B cell (primary cell): ENCODE data around the gene TSC1. TPM values are rescaled to one million over a fixed set of nuclear protein-coding genes. Genes with fewer than 3 reads are reported as not detected.

Experiments
- ATAC-seq: fragments of 200-7000 bp; cut with Tn5 transposase; one replicate; pipeline ENCODE4 v1.10.0; 2021; ENCODE audit warnings: low read depth, mild to moderate bottlenecking, moderate number of reproducible peaks, moderate library complexity
- CTCF ChIA-PET: fragments of 350-600 bp; sonication (Branson Sonifier 250); formaldehyde crosslinking; loops from one replicate; lab custom pipeline; 2021; ENCODE audit warnings: antibody characterized with exemption, inconsistent platforms; lab: Charles Lee
- POLR2A ChIA-PET: fragments of 350-600 bp; sonication (Branson Sonifier 250); formaldehyde crosslinking; loops from one replicate; lab custom pipeline; 2021; ENCODE audit warnings: antibody characterized with exemption; lab: Charles Lee
- DNase-seq: peaks from one replicate; pipeline ENCODE4 v3.0.0; 2013
- H2AFZ ChIP-seq: 2 replicates; pipeline ENCODE4 v1.6.1; 2012; ENCODE audit warnings: mild to moderate bottlenecking, low read depth, low read length; ENCODE audit not compliant: insufficient read depth, poor library complexity, severe bottlenecking
- H3K27ac ChIP-seq, 2 donors: 1 replicate in 1 of 2; 2 replicates in 1 of 2; pipeline ENCODE4 v1.5.1; 2012 to 2013; ENCODE audit warnings: low read length in 2 of 2, mild to moderate bottlenecking in 2 of 2, moderate library complexity in 1 of 2
- H3K27me3 ChIP-seq, 4 experiments: fragments of 200-600 bp in 1 of 4; sonication (generic) in 1 of 4; replicated peaks in 1 of 4; 1 replicate in 2 of 4; 2 replicates in 2 of 4; pipeline versions ENCODE4 v1.6.1 to v1.7.0; 2013 to 2016; ENCODE audit warnings: low read length in 3 of 4, mild to moderate bottlenecking in 2 of 4, mixed read lengths in 1 of 4, moderate library complexity in 1 of 4; ENCODE audit not compliant: insufficient read depth in 4 of 4, control insufficient read depth in 3 of 4; ENCODE audit errors: control extremely low read depth in 1 of 4
- H3K36me3 ChIP-seq, 2 experiments: replicated peaks in 1 of 2; 1 replicate in 1 of 2; 2 replicates in 1 of 2; pipeline versions ENCODE4 v1.6.1 to v1.7.1; 2013; ENCODE audit warnings: low read length in 1 of 2; ENCODE audit not compliant: insufficient read depth in 2 of 2, control insufficient read depth in 1 of 2; ENCODE audit errors: control extremely low read depth in 1 of 2, extremely low read depth in 1 of 2
- H3K4me1 ChIP-seq, 2 donors: fragments of 200-600 bp in 1 of 2; sonication (generic) in 1 of 2; 1 replicate in 1 of 2; 2 replicates in 1 of 2; pipeline versions ENCODE4 v1.5.1 to v1.6.1; 2013 to 2017; ENCODE audit warnings: low read length in 2 of 2; ENCODE audit not compliant: control insufficient read depth in 2 of 2, insufficient read depth in 2 of 2
- H3K4me2 ChIP-seq: replicated peaks from 2 replicates; pipeline ENCODE3; 2012; ENCODE audit warnings: mild to moderate bottlenecking, low read depth, low read length; ENCODE audit not compliant: poor library complexity, severe bottlenecking
- H3K4me3 ChIP-seq, 5 experiments: fragments of 200-600 bp in 1 of 5; sonication (generic) in 1 of 5; 1 replicate in 3 of 5; 2 replicates in 2 of 5; pipeline versions ENCODE4 v1.5.1 to v1.7.0; 2011 to 2016; ENCODE audit warnings: low read length in 4 of 5, mild to moderate bottlenecking in 4 of 5, low read depth in 2 of 5, control low read depth in 1 of 5, moderate library complexity in 1 of 5; ENCODE audit not compliant: insufficient read depth in 1 of 5; ENCODE audit errors: control extremely low read depth in 1 of 5, extremely low read depth in 1 of 5
- H3K79me2 ChIP-seq: fragments of 200-600 bp; sonication (generic); one replicate; pipeline ENCODE4 v1.6.0; 2016; ENCODE audit warnings: low read length; ENCODE audit not compliant: control insufficient read depth, insufficient read depth
- H3K9ac ChIP-seq: fragments of 200-600 bp; sonication (generic); 2 replicates; pipeline ENCODE4 v1.6.1; 2017; ENCODE audit warnings: mild to moderate bottlenecking, low read length, moderate library complexity
- H3K9me3 ChIP-seq, 3 donors: one replicate each; pipeline versions ENCODE4 v1.6.1 to v1.7.1; 2013; ENCODE audit warnings: low read length in 2 of 3; ENCODE audit not compliant: control insufficient read depth in 2 of 3, insufficient read depth in 1 of 3; ENCODE audit errors: control extremely low read depth in 1 of 3
- H4K20me1 ChIP-seq: 2 replicates; pipeline ENCODE4 v1.6.0; 2012; ENCODE audit warnings: mild to moderate bottlenecking, low read length; ENCODE audit not compliant: insufficient read depth, control insufficient read depth, poor library complexity, severe bottlenecking
- H3K27ac Mint-ChIP-seq: one replicate; pipeline ENCODE4 v1.8.0; 2021; ENCODE audit warnings: mixed read lengths
- H3K27me3 Mint-ChIP-seq: one replicate; pipeline ENCODE4 v1.8.0; 2021; ENCODE audit warnings: mixed read lengths
- H3K4me1 Mint-ChIP-seq: one replicate; pipeline ENCODE4 v1.8.0; 2021; ENCODE audit warnings: mixed read lengths
- H3K4me3 Mint-ChIP-seq: one replicate; pipeline ENCODE4 v1.8.0; 2021; ENCODE audit warnings: mixed read lengths
- H3K9me3 Mint-ChIP-seq: one replicate; pipeline ENCODE4 v1.8.0; 2022; ENCODE audit warnings: mixed read lengths; ENCODE audit not compliant: insufficient read depth
- CTCF ChIP-seq: fragments of 200-600 bp; IDR thresholded peaks from one replicate; pipeline ENCODE4 v1.8.0; 2022; ENCODE audit warnings: antibody characterized with exemption, mild to moderate bottlenecking
- EZH2 ChIP-seq: IDR thresholded peaks from 2 replicates; pipeline ENCODE4 v1.6.1; 2012; ENCODE audit warnings: borderline replicate concordance, low read depth, mild to moderate bottlenecking, moderate library complexity, low read length; ENCODE audit not compliant: insufficient read depth, poor library complexity, severe bottlenecking
- WGBS: methylation state at CpG from one replicate; pipeline ENCODE4 v1.1.5; 2013; ENCODE audit warnings: missing lambda C conversion rate; ENCODE audit not compliant: insufficient coverage; 5-methylcytosine and 5-hydroxymethylcytosine counted together
- intact Hi-C: fragments of 100-400 bp; cut with micrococcal nuclease; formaldehyde crosslinking; loops from one replicate; pipeline ENCODE4 v1.10.0; 2022
- polyA plus RNA-seq: library from polyadenylated mRNA; depleted of rRNA; stranded (reverse); fragments of >200 nt; gene quantifications from 2 replicates; pipeline ENCODE4 v1.2.3, GENCODE V29; 2012
- total RNA-seq, 2 donors: library from RNA; stranded (reverse); fragments of 120-200 nt in 1 of 2; gene quantifications; 1 replicate in 1 of 2; 2 replicates in 1 of 2; pipeline versions ENCODE4 v1.2.3 to v1.2.4, GENCODE V29; 2013 to 2022

Gene TSC1
- total and polyA plus RNA-seq, 2 donors (not counting 1 experiment from before 2014, with no cell fraction given), result 34.4 to 102 TPM

- Histone ChIP-seq H3K4me1 (peaks cover 0 to 5% of the 10 kb centered on the region in 2 donors), H3K36me3 (peaks cover 5 to 70% of the 10 kb centered on the region in 2 experiments), H2AFZ (no peak overlapping the region), H3K27me3 (no peaks in the 10 kb centered on the region), H3K9ac (no peak overlapping the region), H3K27ac (no peak overlapping the region), H4K20me1 (no peaks in the 10 kb centered on the region), H3K79me2 (no peaks in the 10 kb centered on the region), H3K4me3 (no peak overlapping the region), H3K4me2 (no peak overlapping the region), H3K9me3 (no peaks in the 10 kb centered on the region)
- DNase-seq (no peak), ATAC-seq (no peak)
- intact Hi-C loops, result no loop called here
- H3K27ac Mint-ChIP-seq, result no peak overlapping the region
- H3K9me3 Mint-ChIP-seq, result no peaks in the 10 kb centered on the region
- no peaks in the 10 kb centered on the region for H3K27me3 Mint-ChIP-seq
- POLR2A ChIA-PET, result no interaction called here
- H3K4me3 Mint-ChIP-seq, result no peak overlapping the region
- 100% methylated on average over 3 of the region's 7 CpGs for WGBS
- H3K4me1 Mint-ChIP-seq, result peaks cover 10% of the 10 kb centered on the region
- CTCF ChIA-PET, result interaction anchor here (0.6 to 1.6 kb wide), 3 partner anchors 37 to 124 kb away, joined by 3 to 4 read pairs (median 4); no protein-coding TSS in a partner anchor
- TF ChIP-seq EZH2 (no peak), CTCF (no peak)
These were observed 46.4 kb downstream of the TSC1 start for GRCh38 chr9:132898051-132898450.

GRCh38 chr9:132896906-132897305 is 47.5 kb downstream of the TSC1 start:
- no peak overlapping the region for H3K27ac Mint-ChIP-seq
- H3K27ac ChIP-seq, result no peak overlapping the region
- H3K9me3 Mint-ChIP-seq, result no peaks in the 10 kb centered on the region
- H3K4me1 ChIP-seq, result peaks cover 0 to 5% of the 10 kb centered on the region in 2 donors
- DNase-seq (no peak), ATAC-seq (no peak)
- ChIA-PET POLR2A (interaction anchor here (0.6 to 0.7 kb wide), 2 partner anchors 40 to 564 kb away, joined by 5 read pairs; no protein-coding TSS in a partner anchor), CTCF (interaction anchor here (1.6 kb wide), 1 partner anchor 48 kb away, joined by 4 read pairs; no protein-coding TSS in a partner anchor)
- H3K79me2 ChIP-seq, result no peaks in the 10 kb centered on the region
- H3K4me3 ChIP-seq, result no peak overlapping the region
- intact Hi-C loops, result no loop called here
- no peak overlapping the region for H3K4me3 Mint-ChIP-seq
- no peak overlapping the region for H3K4me2 ChIP-seq
- H3K9me3 ChIP-seq, result no peaks in the 10 kb centered on the region
- H3K27me3 Mint-ChIP-seq, result no peaks in the 10 kb centered on the region
- peaks cover 6% of the 10 kb centered on the region for H3K4me1 Mint-ChIP-seq
- no peaks in the 10 kb centered on the region for H3K27me3 ChIP-seq
- no peak for TF ChIP-seq CTCF
- TF ChIP-seq EZH2, result no peak
- H3K36me3 ChIP-seq, result peaks cover 5 to 64% of the 10 kb centered on the region in 2 experiments
- 96% methylated on average over 6 of the region's 6 CpGs for WGBS
- no peak overlapping the region for H3K9ac ChIP-seq
- H2AFZ ChIP-seq, result no peak overlapping the region
- no peaks in the 10 kb centered on the region for H4K20me1 ChIP-seq
